Measurements from ENCODE around the gene EIF5.
A peak's percentile ranks its signal among the peaks of the same experiment; 100 is the strongest.

EIF5 gene

DNA sequence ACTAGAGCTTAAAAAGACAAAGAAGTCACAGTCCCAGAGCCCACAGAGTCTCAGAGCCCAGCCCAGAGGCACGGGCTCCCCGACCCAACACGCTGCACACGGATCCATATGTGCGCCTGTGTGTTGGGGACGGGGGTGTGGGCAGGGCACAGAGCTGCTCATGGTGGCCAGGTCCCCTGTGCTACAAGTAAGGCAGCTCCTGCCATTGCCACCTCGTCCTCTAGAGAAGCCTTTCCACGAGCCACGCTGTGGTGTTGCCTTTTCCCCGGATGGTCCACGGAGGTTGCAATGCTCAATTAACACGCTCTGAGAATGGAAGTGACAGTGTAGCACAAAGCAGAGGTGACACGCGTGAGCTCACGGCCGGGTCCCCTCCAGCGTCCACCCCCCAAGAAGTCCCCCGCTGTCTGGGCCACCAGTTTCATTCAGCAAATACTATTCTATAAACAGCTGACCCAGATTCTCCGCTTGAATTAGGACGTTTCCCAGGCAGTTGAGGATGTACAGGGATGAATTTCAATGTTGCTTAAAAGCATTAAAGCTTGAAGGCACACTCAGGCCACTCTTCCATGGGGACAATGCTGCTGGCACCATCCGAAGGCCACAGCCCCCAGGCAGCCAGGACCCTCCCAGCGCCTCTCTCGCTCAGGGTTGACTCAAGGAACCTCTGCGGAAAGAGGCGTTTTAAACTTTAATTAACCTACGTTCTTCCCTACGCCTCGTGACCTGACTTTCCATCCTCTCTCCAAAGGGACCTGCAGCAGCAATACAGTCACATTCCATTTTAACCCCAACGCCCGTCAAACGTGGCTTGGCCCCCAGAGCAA lies 22.7 kb upstream of the EIF5 start:
- DNase-seq: no peak

DNA sequence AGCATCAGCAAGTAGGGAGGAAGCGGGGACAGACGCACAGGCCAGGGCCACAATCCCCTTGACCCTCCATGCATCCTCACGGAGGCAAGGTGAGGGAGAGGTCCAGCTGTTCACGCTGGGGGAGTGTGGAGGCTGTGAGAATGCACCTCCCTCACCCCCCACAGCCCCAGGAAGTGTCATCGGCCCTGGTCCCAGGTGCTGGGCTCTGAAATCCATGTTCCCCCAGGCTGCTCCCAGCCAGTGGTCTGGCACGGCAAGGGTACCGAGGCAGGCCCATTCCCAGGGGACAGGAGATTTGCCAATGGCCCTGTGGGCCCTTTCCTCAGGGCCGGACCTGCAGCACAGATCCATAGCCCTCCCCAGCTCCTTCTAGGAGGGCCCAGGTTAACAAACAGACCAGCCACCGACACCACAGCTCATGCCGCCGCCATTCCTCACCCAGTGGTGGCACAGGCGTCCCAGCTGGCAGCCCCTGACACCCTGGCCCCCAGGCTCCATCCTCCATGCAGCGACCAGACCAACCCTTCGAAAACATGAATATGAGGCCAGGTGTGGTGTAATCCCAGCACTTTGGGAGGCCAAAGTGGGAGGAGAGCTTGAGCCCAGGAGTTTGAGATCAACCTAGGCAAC lies 21.9 kb upstream of the EIF5 start:
- no peak for DNase-seq

DNA sequence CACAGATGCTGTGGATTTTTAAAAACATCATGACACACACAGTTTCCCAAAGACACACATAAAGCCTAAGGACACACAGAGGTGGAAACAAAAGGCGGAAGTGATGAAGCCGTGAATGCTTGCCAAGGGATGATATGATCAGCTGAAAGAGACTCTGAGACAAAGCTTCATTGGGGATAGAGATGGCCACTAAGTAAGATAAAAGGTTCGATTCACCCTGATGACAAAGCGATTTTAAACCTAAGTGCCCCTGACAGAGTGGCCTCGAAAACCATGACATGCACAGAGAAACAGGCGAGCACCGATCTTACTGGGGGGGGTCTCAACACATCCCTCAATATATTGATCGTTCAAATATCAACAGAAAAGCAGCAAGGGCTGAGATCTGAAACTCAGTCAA lies 20.3 kb upstream of the EIF5 start:
- no peak for DNase-seq

DNA sequence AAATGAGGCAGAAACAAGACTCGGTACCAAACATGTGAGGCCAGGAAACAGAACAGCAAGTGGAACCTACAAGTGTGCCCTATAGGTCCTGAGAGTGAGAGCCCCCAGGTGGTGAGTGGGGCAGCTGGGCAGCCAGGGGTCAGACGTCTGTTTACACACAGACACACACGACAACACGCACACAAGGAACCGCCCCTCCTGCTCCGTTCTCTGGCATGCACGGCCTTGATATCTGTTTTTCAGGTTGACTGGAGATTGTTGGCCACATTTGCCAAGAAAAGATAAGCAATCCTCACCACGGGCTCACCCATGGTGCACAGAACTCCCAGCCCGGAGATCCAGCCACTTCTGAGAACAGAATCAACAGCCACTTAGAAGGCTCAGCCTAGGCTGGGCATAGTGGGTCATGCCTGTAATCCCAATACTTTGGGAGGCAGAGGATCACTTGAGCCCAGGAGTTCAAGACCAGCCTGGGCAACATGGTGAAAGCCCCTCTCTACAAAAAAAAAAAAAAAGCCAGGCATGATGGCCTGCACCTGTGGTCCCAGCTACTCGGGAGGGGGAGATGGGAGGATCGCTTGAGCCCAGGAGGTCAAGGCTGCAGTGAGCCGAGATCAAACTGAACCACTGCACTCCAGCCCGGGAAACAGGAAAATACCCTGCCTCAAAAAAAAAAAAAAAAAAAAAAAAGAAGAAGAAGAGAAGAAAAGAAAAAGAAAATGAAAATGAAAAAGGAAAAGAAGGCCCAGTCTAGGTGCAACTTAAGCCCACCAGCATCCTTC lies 19.4 kb upstream of the EIF5 start:
- no peak for DNase-seq

DNA sequence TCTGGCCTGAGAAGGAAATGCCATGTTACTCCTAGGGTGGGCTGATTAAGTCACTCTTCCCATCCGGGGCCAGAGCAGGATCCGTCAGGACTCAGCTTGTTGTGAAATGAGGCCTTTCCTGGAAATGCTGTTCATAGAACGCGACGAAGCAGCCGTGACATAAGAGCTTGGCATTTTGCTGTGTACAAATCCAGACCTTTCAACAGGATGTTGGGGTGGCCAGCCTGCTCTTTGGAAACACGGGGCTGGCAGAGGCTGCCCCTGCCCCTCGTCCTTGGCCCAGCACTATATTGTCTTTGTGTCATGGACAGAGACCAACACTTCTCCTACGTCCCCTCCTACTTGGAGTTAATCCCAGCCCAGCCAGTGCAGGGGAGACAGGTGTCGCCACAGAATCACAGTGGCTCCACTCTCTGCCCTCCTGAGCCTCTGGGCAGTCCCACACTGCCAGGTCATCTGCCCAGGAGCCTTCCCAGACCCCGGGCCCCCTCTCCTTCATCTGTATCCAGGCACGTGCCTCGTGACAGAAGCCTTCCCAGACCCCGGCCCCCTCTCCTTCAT lies 18.6 kb upstream of the EIF5 start:
- DNase-seq: no peak

DNA sequence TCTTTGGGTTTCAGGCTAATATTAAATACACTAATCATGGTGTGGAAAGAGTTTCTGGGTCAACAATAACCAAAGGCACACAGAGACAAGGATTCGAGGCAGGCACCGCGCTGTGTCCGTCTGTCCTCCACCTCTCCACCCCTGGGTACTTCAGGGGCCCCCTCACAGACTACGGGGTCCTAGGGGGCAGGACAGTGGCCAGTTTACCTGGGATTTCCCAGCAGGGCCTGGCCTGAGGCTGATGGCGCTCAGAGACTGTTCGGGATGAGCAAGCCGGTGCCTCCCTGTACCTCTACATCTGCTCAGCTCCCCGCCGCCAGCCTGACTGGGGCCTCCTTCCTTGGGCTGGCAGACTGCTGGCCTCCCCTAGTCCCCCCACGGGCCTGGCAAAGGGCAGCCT lies 18.1 kb upstream of the EIF5 start:
- DNase-seq: no peak

DNA sequence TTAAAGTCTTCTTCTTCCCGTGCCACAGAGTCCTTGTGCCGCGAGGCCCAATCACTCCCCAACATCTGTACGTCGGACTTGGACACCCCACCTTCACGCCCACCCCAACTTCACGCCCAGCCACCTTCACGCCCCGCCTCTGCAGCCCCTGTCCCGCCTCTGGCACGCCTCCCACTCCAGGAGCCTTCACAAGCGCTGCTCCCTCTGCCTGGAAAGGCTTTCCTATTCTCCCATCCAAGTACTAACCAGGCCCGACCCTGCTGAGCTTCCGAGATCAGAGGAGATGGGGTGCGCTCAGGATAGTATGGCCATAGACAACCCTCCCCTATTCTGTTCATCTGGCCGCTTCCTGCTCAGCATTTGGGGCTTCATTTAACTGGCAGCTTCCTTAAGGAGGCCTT lies 17.3 kb upstream of the EIF5 start:
- DNase-seq: no peak

DNA sequence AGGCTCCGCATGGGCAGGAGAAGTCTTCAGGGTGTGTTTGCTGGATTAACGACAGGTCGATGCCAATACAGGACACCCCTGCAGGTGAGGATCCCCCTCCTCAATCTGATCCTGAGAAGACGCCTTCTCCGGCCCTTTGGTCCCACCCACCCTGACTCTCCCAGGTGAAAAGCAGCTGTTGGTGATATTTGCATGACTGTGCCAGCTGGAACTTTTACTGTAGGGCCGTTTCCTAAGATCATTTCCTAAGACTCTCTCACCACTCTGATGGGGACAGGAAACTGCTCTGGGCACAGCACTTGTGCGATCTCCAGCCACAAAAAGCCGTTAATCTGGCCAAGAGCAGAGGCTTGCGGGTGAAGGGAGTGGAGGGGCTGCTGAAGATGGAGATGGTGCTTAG lies 16.8 kb upstream of the EIF5 start:
- DNase-seq: no peak

DNA sequence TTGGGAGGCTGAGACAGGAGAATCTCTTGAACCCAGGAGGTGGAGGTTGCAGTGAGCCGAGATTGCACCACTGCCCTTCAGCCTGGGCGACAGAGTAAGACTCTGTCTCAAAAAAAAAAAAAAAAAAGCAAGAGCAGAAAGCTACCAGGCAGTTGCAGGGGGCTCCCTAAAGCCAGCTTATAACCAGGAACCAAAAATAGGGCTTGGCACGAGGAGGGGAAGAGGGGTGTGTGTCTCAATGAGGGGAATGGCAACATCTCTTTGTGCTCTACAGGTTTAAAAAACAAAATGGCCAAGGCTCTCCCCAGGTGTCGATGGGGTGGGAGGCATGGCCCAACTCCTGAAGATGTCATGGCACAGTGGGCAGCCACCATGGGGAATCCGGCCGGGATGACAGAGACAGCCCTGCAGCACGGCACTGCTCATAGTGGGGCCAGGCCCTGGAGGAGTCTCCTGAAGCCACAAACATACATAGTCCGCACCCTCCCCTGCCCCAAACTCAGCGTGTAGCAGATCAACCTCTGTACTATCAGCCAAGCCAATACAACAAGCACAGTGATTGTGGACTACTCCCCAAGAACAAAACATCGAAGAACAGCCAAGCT lies 16.0 kb upstream of the EIF5 start:
- no peak for DNase-seq

DNA sequence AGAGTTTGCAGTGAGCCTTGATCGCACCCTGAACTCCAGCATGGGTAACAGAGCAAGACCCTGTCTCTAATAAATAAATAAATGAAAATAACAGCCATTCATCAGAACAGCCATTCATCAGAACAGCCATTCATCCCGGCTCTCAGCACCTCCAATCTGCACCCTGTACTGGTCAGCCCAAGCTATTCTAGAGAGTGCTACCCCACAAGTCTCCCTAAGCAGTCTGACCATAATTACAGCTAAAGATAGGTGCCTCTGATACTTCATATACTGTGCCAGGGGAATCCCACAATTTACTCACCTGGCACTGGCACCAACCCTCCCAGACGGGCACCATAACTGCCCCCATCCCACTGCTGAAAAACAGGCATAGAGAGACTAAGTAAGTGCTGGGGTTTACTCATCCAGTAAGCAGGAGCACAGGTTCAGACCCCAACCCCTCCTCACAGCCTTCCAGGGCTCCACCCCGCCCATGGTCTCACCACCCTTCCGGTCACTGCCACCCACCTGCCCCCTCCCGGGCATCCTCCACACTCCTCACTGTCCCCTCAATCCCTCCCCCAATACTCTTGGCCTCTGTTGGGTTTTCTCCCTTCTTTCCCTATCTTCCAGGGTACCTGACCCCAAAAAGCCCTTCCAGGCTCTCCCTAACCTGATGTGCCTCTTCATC lies 15.2 kb upstream of the EIF5 start:
- DNase-seq: no peak

DNA sequence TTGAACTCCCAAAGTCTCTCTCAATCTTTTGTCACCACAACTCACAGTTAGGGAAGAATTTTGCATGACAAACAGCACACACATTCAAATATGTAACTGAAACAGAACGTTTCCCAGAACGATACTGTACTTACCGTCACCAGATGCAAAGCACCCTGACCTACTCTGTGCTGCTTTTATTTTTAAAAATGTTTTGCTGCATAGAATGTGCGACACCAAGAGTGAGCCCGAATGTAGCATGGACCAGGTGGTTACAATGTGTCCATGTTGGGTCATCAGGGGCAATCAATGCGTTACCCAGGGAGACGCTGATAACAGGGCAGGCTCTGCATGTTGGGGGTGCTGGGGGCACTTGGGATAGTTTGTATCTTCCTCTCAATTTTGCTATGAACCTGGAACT lies 14.6 kb upstream of the EIF5 start:
- no peak for DNase-seq

DNA sequence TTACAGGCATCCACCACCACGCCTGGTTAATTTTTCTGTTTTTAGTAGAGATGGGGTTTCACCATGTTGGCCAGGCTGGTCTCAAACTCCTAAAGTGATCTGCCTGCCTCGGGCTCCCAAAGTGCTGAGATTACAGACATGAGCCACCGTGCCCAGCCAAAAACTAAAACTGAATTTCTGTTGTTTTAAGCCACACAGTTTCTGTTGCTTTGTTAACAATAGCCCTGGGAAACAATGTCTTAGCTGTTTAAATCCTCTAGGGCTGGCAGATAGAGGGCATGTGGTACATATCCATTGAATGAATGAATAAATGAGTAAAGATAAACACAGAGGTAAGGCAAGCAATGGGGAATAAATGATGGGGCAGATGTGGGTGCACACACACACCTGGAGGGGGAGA lies 8.0 kb upstream of the EIF5 start:
- DNase-seq: no peak

DNA sequence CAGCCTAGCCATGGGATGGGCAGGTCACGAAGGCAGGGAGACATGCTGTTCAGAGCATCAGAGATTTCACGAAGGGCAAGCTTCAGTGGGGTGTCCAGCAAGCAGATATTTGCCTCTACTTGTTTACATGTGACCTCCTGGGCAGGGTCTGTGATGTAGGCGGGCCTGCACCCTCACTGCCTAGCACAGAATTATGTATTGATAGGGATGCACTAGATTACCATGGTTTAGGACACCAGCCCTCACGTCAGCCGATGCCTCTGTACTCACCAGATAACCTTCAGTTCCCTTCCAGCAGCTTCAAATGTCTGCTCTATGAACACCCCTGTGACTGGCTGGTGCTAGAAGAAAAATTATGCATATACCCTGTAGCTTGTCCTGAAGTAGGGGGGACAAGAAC lies 5.1 kb upstream of the EIF5 start:
- no peak for DNase-seq

DNA sequence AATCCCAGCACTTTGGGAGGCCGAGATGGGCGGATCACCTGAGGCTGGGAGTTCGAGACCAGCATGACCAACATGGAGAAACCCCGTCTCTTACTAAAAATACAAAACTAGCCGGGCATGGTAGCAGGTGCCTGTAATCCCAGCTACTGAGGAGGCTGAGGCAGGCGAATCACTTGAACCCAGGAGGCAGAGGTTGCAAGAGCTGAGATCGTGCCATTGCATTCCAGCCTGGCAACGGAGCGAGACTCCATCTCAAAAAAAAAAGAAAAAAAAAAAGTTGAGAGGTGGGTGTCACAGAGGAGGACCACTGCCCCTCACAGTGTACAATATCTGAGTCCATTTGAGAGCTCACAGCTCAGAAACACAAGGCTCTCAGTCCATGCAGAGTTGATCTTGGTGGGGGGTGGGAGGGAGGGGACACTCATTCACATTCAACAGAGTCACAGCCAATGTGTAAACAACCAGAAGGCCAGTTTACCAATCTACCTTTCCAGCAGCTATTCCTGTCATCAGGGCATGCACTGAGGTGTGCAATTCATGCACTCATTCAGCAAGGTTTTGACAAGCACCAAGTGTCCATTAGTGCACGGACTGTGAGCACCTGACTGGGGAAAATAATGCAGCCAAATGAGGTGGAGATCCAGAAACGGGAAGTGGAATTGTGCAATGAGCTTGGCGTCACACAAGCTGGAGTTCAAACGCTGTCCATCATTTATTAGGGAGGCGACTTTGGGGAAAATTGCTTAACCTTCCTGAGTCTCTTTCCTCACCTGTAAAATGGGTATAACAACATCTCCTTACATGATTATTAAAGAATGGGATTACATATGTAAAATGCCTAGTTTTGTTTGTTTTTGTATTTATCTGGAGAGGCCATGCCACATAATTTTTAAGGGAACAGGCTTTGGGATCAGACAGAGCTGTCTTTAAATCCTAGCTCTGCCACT lies 4.4 kb upstream of the EIF5 start:
- DNase-seq: no peak

DNA sequence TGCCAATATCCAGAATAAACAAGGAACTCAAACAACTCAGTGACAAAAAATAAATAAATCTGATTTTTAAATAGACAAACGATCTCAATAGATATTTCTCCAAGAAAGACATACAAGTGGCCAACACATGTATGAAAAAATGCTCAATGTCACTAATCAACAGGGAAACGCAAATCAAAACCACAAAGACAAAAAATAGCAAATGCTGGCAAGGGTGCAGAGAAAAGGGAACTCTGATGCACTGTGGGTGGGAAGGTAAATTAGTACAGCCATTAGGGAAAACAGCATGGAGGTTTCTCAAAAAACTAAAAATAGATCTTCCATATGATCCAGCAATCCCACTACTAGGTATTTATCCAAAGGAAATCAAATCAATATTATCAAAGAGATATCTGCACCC lies 3.5 kb upstream of the EIF5 start:
- DNase-seq: no peak

DNA sequence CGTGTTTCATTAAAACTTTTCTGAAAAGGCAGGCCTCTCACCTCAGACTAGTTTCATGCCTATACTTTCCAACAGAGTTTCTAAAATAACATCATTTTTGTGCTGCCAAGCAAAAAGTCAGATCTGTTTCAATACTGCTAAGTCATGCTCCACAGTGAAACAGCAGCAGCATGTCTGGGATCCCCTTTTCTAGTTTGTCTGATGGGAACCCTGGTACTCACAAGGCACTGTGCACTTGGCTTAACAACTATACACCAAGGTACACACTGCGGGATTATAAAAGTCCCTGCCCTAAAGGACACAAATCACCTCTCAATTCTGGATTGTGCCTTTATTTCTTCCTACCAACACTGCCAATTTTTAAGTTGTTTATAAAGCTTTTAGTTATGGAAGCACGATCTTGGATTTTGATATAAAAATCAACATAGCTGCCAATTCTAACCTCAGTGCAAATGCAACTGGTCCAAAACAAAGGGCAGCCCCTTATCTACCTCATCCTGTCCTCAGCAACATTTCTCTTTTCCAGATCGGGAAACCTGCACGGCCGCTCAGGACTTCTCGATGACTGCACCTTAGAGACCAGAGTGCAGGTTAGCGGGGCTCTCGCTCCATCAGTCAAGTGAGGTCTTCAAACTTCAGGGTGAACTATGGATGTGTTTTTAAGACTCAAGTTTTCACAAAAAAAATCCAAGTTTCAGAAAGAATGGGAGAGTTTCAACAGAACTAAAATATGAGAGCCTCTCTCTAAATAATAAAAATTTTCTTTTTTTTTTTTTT lies 1.7 kb upstream of the EIF5 start:
- no peak for DNase-seq

DNA sequence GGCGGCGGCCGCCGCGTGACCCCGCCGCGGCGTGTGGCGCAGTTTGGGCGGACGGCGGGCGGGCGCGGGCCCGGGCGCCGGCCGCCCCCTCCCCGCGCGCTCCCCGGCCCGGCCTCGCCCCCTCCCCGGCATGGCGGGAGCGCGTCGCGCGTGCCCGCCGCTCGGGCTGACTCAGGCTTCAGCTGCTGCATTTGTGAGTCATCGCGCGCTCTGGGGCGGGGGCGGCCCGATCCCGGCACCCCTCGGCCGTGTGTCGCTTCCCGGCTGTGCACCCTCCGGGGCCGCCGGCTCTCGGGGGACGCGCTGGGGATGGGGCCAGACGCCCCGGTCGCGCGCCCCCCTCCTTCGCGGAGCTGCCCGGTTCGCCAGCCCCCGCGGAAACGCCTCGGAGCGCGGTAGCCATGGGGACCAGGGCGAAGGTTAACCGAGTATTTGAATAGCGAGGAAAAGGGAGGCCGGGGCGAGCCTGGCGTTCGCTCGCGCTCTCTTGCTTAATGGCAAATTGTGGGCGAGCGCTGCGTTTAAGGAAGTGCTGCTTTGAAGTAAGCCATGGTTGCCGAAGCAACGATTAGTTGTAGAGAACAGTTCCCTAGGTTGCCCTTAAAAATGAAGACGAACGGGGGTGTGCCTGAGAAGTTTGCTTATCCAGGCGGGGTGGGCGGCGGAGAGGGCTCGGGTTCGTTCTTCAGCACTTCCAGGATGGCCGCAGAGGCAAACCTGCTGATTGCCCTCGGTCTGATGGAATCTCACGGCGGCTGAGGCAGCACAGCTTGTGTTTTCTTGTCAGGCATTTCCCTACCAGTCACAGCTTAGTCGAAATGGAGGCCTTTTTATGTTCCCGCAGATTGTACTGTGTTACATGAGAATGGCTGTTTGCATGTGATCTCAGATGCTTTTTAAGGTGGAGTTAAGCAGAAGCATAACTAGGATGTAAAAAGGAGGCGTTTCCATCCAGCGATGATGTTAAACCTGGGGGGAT lies 896 bp downstream of the EIF5 start:
- peak in 1 of 2 experiments; percentile 83 for DNase-seq

DNA sequence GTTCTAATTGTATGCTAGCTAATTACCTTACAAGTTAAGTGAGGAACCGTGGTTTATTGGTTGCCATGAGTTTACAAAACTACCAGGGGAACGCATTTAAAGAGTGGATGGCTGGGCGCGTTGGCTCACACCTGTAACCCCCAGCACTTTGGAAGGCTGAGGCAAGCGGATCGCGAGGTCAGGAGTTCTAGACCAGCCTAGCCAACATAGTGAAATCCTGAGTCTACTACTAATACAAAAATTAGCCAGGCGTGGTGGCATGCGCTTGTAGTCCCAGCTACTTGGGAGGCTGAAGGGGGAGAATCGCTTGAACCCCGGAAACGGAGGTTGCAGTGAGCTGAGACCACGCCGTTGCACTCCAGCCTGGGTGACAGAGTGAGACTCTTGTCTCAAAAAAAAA lies 2.2 kb downstream of the EIF5 start:
- DNase-seq: no peak

DNA sequence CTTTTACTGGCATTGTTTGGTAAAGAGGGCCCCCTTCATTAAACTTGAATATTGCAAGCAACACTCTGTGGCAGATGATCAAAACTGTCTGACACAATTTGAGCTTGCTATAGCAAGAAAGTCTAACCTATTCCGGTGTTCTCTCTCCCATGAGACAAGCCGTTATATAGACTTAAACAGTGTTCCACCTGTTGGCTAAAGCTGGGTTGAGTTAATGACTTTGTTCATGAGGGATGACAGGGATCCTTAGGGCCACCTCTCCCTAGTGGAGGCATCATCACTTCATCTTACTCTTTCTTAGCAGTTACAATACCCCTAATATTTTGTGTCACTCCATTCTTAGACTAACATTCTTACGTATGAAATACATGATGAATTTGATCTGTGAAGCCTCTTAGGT lies 3.8 kb downstream of the EIF5 start:
- DNase-seq: no peak
